HepG2 (cell line): Measurements from ENCODE around the gene HSPA4L. TPM values are rescaled to one million over a fixed set of nuclear protein-coding genes. Genes with fewer than 3 reads are reported as not detected.

Source experiments
- ATF1 ChIP-seq: IDR thresholded peaks from 2 replicates; pipeline ENCODE4 v1.6.1; 2016; ENCODE audit warnings: mild to moderate bottlenecking, control low read depth
- BHLHE40 ChIP-seq: IDR thresholded peaks from 2 replicates; pipeline ENCODE4 v1.6.1; 2011; ENCODE audit warnings: low read length, improper control_type of control experiment
- CREB1 ChIP-seq, 2 experiments: fragments of 450-650 bp in 1 of 2; IDR thresholded peaks; 2 replicates each; pipeline ENCODE4 v1.6.1; 2016 to 2017; ENCODE audit warnings: control low read depth in 1 of 2, mild to moderate bottlenecking in 1 of 2, missing compliant biosample characterization in 1 of 2, missing genetic modification characterization in 1 of 2
- CREB3 ChIP-seq: sonication (generic); formaldehyde crosslinking; IDR thresholded peaks from 2 replicates; pipeline ENCODE4 v1.5.0; 2020; ENCODE audit warnings: missing genetic modification reagents
- EED ChIP-seq: sonication (generic); formaldehyde crosslinking; IDR thresholded peaks from 2 replicates; pipeline ENCODE4 v1.5.0; 2020; ENCODE audit warnings: mild to moderate bottlenecking, missing genetic modification reagents
- LBX2 ChIP-seq: sonication (generic); formaldehyde crosslinking; IDR thresholded peaks from 2 replicates; pipeline ENCODE4 v1.5.0; 2020; ENCODE audit warnings: missing genetic modification reagents, mild to moderate bottlenecking, borderline replicate concordance
- MED13 ChIP-seq: sonication (generic); formaldehyde crosslinking; IDR thresholded peaks from 2 replicates; pipeline ENCODE4 v1.5.0; 2020; ENCODE audit warnings: missing genetic modification reagents
- NR1H2 ChIP-seq: sonication (generic); formaldehyde crosslinking; IDR thresholded peaks from 2 replicates; pipeline ENCODE4 v1.8.1; 2022; ENCODE audit warnings: low read depth, missing genetic modification reagents, borderline replicate concordance
- POGZ ChIP-seq: sonication (generic); formaldehyde crosslinking; IDR thresholded peaks from 2 replicates; pipeline ENCODE4 v1.4.0; 2020; ENCODE audit warnings: mild to moderate bottlenecking, missing genetic modification reagents
- TGIF2 ChIP-seq: IDR thresholded peaks from 2 replicates; pipeline ENCODE4 v1.6.1; 2016; ENCODE audit warnings: control low read depth, missing compliant biosample characterization
- THAP9 ChIP-seq: sonication (generic); formaldehyde crosslinking; IDR thresholded peaks from 2 replicates; pipeline ENCODE4; 2020; ENCODE audit warnings: missing genetic modification reagents, mild to moderate bottlenecking, borderline replicate concordance
- YY1 ChIP-seq: IDR thresholded peaks from 2 replicates; pipeline ENCODE4 v1.6.1; 2011; ENCODE audit warnings: low read length, low read depth, moderate library complexity, mild to moderate bottlenecking; ENCODE audit not compliant: insufficient read depth, insufficient replicate concordance
- ZNF263 ChIP-seq: sonication (generic); formaldehyde crosslinking; IDR thresholded peaks from 2 replicates; pipeline ENCODE4 v1.4.0; 2020; ENCODE audit warnings: missing genetic modification reagents
- ZNF274 ChIP-seq: sonication (generic); formaldehyde crosslinking; IDR thresholded peaks from 2 replicates; pipeline ENCODE4 v1.5.1; 2020; ENCODE audit warnings: mild to moderate bottlenecking, missing genetic modification reagents
- ZNF430 ChIP-seq: sonication (generic); formaldehyde crosslinking; IDR thresholded peaks from 2 replicates; pipeline ENCODE4 v1.9.0; 2021; ENCODE audit warnings: mild to moderate bottlenecking, missing genetic modification reagents
- ZNF598 ChIP-seq: sonication (generic); formaldehyde crosslinking; IDR thresholded peaks from 2 replicates; pipeline ENCODE4 v1.5.1; 2020; ENCODE audit warnings: mild to moderate bottlenecking, missing genetic modification reagents, borderline replicate concordance
- ZNF609 ChIP-seq: sonication (generic); formaldehyde crosslinking; IDR thresholded peaks from 2 replicates; pipeline ENCODE4 v1.4.0; 2020; ENCODE audit warnings: mild to moderate bottlenecking, missing genetic modification reagents, borderline replicate concordance
- ZNF614 ChIP-seq: IDR thresholded peaks from 2 replicates; pipeline ENCODE4 v1.6.1; 2018; ENCODE audit warnings: missing biosample characterization, missing genetic modification reagents, inconsistent platforms, borderline replicate concordance
- polyA plus RNA-seq, 8 experiments: library from polyadenylated mRNA; depleted of rRNA in 3 of 8; stranded (reverse) in 7 of 8; unstranded in 1 of 8; fragments of >200 nt; fragmentation: Illumina TruSeq in 4 of 8; extraction: Trizol in 4 of 8; gene quantifications; 2 replicates each; pipeline versions ENCODE4 v1.2.1 to v1.2.3, GENCODE V29; 2011 to 2016; ENCODE audit warnings: low read depth in 4 of 8, missing spikeins in 1 of 8, mixed read lengths in 1 of 8; ENCODE audit not compliant: insufficient read depth in 1 of 8
- total RNA-seq, 5 experiments: library from RNA; depleted of rRNA; stranded (reverse); fragments of >200 nt; fragmentation: Illumina TruSeq; extraction: Trizol; gene quantifications; 2 replicates each; pipeline ENCODE4 v1.2.3, GENCODE V29; 2016; ENCODE audit warnings: low read depth in 1 of 5

The HSPA4L gene
- total and polyA plus RNA-seq, 2 of the 13 experiments (the other 11 are each of a cell fraction or from before 2014, with no cell fraction given), result 3.7 to 31.5 TPM

GRCh38 chr4:127880763-127881562 is 98.8 kb downstream of the HSPA4L start, which contains the start of gene PLK4 (continued):
- TF ChIP-seq ZNF609 (CRISPR knock-in tag) (0 out of 2 replicates have a peak, but pooled peaks have one; percentile 5), EED (CRISPR knock-in tag) (peak; percentile 76; the same call in 1 of the 2 replicates), TGIF2 (CRISPR knock-in tag) (peak; percentile 96), CREB1 (IDR thresholded peaks at IDR 0.05) (peak; percentile 96), CREB1 (CRISPR knock-in tag; IDR thresholded peaks at IDR 0.05) (peak; percentile 97), CREB3 (CRISPR knock-in tag) (0 out of 2 replicates have a peak, but pooled peaks have one; percentile 77), BHLHE40 (no peak), THAP9 (peak; percentile 99), ZNF274 (peak; percentile 46; the same call in 1 of the 2 replicates), MED13 (CRISPR knock-in tag) (0 out of 2 replicates have a peak, but pooled peaks have one; percentile 31), ZNF614 (CRISPR knock-in tag) (peak; percentile 74; the same call in 1 of the 2 replicates), POGZ (peak; percentile 96), NR1H2 (peak; percentile 57; the same call in 1 of the 2 replicates), ATF1 (CRISPR knock-in tag) (peak; percentile 91), YY1 (peak; percentile 89), ZNF263 (peak; percentile 58; the same call in 1 of the 2 replicates), LBX2 (CRISPR knock-in tag) (peak; percentile 51; the same call in 1 of the 2 replicates), ZNF598 (CRISPR knock-in tag) (0 out of 2 replicates have a peak, but pooled peaks have one; percentile 75), ZNF430 (peak; percentile 48; the same call in 1 of the 2 replicates)
